ENCODE data around the gene FYB2. TPM values are rescaled to one million over a fixed set of nuclear protein-coding genes. Genes with fewer than 3 reads are reported as not detected.

The FYB2 gene
- total RNA-seq, 2 donors from 2014 or later, result not detected

DNA sequence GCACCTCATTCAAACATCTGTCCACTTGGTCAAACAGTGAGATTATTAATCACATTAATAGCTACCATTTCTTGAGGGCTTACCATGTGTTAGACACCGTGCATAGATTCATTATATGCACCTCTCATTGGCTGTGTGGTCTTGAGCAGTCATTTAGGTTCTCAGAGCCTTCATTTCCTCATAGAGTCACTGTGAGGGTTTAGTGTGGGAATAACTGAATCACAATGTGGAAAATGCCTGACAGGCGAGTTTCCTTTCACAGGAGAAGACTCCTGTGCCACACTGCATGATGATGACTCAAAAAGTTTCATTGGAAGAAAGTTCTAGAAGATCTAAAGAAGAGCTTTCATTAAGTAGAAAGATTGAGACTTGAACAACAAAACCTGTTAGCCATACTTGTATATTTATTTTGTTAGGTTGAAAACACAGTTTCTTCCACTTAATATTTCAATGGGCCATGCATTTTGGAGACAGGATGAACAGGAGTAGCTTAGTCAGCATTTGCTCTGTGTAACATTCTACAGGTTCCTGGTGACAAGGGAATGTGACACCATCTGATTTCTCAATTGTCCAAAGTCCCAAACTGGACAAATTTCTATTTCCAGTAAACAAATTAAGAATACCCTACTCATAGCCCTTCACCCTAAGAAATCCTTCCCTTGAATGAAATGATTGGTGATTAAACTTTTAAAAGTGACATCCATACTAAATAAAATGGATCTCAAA, 45.7 kb downstream of the FYB2 start:
- Mint-ChIP-seq H3K4me1 (peaks cover 10% of the 10 kb centered on the region), H3K27me3 (peaks cover 12% of the 10 kb centered on the region), H3K27ac (no peak overlapping the region), H3K4me3 (peak overlapping the region; percentile 58), H3K36me3 (ENCODE audit: low read depth) (no peaks in the 10 kb centered on the region)
- H3K9me3 ChIP-seq (ENCODE audit: control insufficient read depth, low read length, poor library complexity, severe bottlenecking), result no peaks in the 10 kb centered on the region
- ATAC-seq, result no peak
- no peak for DNase-seq

DNA sequence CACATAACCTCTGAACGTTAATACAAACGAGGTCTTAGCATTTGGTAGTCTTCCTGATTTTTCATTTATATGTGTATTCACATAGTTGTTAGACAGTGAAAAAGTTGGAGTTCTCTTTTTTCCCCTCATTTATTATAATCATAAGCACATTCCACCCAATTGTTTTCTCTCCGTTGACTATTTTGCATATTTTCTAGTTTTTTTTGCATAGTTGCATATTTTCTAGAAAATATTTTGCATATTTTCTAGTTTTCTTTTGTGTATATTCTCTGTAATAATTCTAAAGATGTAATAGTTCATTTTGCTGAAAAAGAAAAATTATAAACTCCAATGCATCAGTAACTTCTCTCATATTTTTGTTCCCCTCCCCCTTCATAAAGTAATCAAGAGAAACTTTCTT, 47.5 kb downstream of the FYB2 start:
- no peak overlapping the region for H3K27ac Mint-ChIP-seq
- H3K27me3 Mint-ChIP-seq, result peaks cover 24% of the 10 kb centered on the region
- no peaks in the 10 kb centered on the region for H3K9me3 ChIP-seq (ENCODE audit: control insufficient read depth, low read length, poor library complexity, severe bottlenecking)
- DNase-seq, result no peak
- H3K36me3 Mint-ChIP-seq (ENCODE audit: low read depth), result no peaks in the 10 kb centered on the region
- H3K4me1 Mint-ChIP-seq, result peaks cover 10% of the 10 kb centered on the region
- ATAC-seq, result no peak
- no peak overlapping the region for H3K4me3 Mint-ChIP-seq

DNA sequence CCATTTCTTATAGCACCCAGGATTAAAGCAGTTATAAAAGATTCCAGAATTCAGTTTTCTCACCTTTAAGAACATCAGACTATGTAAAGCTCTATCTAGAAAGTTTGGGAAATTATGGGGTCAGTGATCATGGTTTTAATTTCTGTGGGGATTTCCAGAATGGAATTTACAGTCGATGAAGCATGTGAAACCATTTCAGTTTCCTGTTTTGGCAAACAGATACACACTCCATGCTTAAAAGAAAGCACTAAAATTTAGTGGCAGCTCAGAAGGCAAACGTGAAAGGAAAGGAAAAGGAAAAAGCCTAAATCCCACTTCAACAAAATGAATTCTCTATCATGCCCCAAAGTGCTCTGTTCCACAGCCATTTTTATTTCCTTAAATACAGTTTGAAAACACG, 60.4 kb downstream of the FYB2 start:
- Mint-ChIP-seq H3K27ac (no peak overlapping the region), H3K4me3 (no peak overlapping the region), H3K36me3 (ENCODE audit: low read depth) (no peaks in the 10 kb centered on the region), H3K27me3 (peaks cover 24% of the 10 kb centered on the region), H3K4me1 (no peaks in the 10 kb centered on the region)
- no peak for ATAC-seq
- DNase-seq, result no peak
- H3K9me3 ChIP-seq (ENCODE audit: control insufficient read depth, low read length, poor library complexity, severe bottlenecking), result no peaks in the 10 kb centered on the region

DNA sequence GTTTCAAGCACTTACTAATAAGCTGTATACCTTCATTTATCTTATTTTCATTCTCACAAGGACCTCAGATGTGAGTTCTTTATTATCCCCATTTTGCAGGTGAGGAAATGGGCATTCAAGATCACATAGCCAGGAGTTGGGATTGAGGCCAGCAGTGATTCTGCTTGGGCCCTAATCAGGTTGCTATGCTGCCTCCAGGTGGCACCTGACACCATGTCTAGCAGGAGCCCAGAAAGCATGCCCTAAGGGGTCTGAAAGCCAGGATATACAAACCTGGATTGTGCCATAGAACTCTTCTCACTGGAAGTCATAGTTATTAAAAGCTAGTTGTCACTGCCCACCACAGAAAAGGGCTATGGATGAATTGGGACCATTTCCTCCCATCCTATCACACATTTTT, 61.1 kb downstream of the FYB2 start:
- H3K36me3 Mint-ChIP-seq (ENCODE audit: low read depth), result no peaks in the 10 kb centered on the region

DNA sequence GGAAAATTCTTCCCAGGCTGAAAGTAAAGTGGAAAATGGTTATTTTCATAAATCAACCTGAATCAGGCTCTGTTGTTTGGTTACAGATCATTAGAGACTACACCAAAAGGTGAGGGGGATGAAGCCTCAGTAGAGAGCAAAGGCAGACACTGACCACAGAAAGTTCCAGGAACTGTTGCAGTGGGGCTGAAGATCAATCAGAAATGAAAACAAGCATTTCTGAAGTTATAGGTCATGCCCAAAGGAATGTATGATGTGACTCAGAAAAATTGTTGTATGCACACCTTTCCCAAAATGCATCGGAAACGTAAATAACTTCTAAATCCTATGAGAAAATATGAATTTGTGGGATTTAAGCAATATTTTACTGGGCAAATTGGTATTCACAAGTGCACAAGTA, 63.3 kb downstream of the FYB2 start:
- Mint-ChIP-seq H3K4me3 (no peak overlapping the region), H3K4me1 (no peaks in the 10 kb centered on the region), H3K27me3 (peaks cover 45% of the 10 kb centered on the region), H3K36me3 (ENCODE audit: low read depth) (no peaks in the 10 kb centered on the region), H3K27ac (no peak overlapping the region)
- ATAC-seq (no peak), DNase-seq (no peak)
- no peaks in the 10 kb centered on the region for H3K9me3 ChIP-seq (ENCODE audit: control insufficient read depth, low read length, poor library complexity, severe bottlenecking)

More for the DNA sequence above, 61.1 kb downstream of the FYB2 start:
- DNase-seq (no peak), ATAC-seq (no peak)
- Mint-ChIP-seq H3K4me1 (no peaks in the 10 kb centered on the region), H3K4me3 (no peak overlapping the region), H3K27ac (no peak overlapping the region), H3K27me3 (peaks cover 30% of the 10 kb centered on the region)
- no peaks in the 10 kb centered on the region for H3K9me3 ChIP-seq (ENCODE audit: control insufficient read depth, low read length, poor library complexity, severe bottlenecking)

DNA sequence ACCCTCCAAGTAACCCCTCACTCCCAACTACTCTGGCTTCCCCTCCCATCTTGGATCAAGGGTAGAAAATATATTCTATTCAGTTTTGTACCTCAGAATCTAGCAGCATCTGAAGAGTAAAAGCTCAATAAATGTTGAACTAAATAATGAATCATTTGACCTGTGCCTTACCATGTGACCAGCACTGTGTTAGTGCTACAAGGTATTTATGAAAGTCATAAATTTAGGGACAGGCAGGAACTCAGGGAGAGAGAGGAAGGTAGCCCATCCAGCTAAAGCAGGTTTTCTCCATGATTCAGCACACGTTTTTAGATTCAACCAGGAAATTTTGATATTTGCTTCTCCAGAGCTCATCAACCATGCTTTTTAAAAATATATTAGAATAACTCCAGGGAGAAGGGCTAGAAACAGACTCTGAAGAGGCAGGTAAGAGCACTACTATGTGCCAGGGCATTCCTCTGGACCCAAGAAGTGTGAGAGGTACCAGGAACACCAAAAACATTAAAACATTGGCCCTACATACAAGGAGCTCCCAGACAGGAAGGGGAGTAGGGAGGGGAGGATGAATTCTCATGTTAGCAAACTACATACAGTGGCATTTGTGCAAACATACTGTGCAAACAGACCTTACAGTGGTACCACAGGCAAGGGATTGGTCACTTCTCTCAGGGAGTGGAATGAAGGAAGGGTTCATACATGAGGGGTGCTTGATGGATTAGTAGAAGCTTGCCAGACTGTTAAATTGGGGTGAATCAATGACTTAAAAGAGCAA, 64.3 kb downstream of the FYB2 start:
- Mint-ChIP-seq H3K4me1 (no peaks in the 10 kb centered on the region), H3K36me3 (ENCODE audit: low read depth) (no peaks in the 10 kb centered on the region), H3K27ac (no peak overlapping the region), H3K4me3 (no peak overlapping the region), H3K27me3 (peaks cover 41% of the 10 kb centered on the region)
- no peaks in the 10 kb centered on the region for H3K9me3 ChIP-seq (ENCODE audit: control insufficient read depth, low read length, poor library complexity, severe bottlenecking)
- ATAC-seq (no peak), DNase-seq (no peak)

DNA sequence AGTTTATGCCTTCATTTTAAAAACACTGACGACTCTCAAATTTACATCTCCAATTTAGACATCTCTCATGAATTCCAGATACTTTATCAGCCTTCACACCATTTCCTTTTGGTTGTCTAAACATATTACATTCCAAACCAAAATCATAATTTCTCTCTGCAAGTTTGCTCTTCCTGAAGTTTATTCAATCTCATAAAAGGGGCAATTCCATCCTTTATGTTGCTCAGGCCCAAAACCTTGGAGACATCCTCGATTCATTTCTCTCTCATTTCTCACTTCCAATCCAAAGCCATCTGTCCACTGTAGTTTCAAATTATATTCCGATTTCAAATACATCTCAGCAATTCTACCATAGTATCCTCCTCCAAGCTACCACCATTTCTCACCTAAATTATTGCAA, 74.0 kb downstream of the FYB2 start:
- H3K27ac Mint-ChIP-seq, result no peak overlapping the region
- H3K4me1 Mint-ChIP-seq, result peaks cover 2% of the 10 kb centered on the region
- H3K4me3 Mint-ChIP-seq, result no peak overlapping the region
- H3K27me3 Mint-ChIP-seq, result peaks cover 13% of the 10 kb centered on the region
- H3K36me3 Mint-ChIP-seq (ENCODE audit: low read depth), result no peaks in the 10 kb centered on the region
- no peak for DNase-seq
- no peaks in the 10 kb centered on the region for H3K9me3 ChIP-seq (ENCODE audit: control insufficient read depth, low read length, poor library complexity, severe bottlenecking)
- ATAC-seq, result no peak

DNA sequence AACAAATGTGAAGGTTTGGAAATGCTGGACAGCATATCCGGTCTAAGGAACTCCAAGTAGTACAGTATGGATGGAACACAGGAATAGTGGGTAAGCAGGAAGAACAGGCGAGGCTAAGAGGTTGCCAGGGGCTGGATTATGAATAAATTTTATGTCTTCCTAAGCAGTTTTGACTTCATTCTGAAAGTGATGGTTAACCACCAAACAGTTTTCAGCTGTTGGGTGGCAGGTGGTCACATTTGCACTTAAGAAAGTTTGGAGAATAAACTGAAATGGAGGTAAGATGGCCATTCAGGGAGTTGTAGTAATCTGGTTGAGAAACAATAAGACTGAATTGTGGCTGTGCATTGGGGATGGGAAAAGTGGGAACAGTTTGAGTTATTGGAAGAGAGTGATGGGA, 90.2 kb downstream of the FYB2 start:
- no peak overlapping the region for H3K27ac Mint-ChIP-seq
- DNase-seq (no peak), ATAC-seq (no peak)
- H3K27me3 Mint-ChIP-seq, result peaks cover 42% of the 10 kb centered on the region
- peaks cover 3% of the 10 kb centered on the region for H3K36me3 Mint-ChIP-seq (ENCODE audit: low read depth)
- no peak overlapping the region for H3K4me3 Mint-ChIP-seq
- H3K4me1 Mint-ChIP-seq, result no peaks in the 10 kb centered on the region
- H3K9me3 ChIP-seq (ENCODE audit: control insufficient read depth, low read length, poor library complexity, severe bottlenecking), result no peaks in the 10 kb centered on the region

DNA sequence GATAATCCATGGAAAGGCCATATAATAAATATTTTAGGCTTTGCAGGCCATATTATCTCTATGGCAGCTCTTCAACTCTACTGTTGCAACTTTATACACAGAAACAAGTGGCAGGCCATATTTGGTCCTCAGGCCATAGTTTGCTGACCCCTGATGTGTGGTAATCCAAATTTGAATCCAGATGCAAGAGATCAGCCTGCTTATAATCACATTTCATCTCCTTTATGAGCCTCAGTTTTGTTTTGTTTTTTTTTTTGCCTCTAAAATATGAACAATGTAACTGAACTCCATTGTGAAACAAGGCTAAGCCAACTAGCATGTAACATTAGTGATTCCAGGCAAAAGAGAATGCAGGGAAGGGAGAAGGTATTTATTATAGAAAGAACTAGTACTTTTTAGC, 92.5 kb downstream of the FYB2 start:
- Mint-ChIP-seq H3K36me3 (ENCODE audit: low read depth) (peaks cover 3% of the 10 kb centered on the region), H3K4me1 (no peaks in the 10 kb centered on the region), H3K27ac (no peak overlapping the region), H3K27me3 (peaks cover 51% of the 10 kb centered on the region), H3K4me3 (no peak overlapping the region)
- no peak for ATAC-seq
- no peaks in the 10 kb centered on the region for H3K9me3 ChIP-seq (ENCODE audit: control insufficient read depth, low read length, poor library complexity, severe bottlenecking)
- DNase-seq, result no peak

DNA sequence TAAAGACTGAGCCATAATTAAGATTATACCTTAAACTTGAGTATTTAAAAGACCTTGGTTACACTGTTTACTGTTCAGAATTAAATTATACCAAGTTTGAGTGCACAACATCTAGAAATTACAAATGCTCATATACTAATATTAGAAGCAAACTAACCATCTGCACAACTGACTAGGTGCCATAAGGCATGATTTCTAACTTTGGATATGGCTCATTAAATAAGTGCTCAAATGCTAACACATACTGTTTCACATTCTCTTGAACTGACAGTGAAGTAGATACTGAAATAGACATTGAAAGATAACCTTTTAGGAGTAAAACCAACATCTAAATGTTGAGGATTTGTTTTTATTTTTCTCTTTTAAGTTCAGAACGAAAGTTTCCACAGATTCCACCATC, 100.0 kb downstream of the FYB2 start:
- ATAC-seq (no peak), DNase-seq (no peak)
- H3K4me1 Mint-ChIP-seq, result no peaks in the 10 kb centered on the region
- no peaks in the 10 kb centered on the region for H3K9me3 ChIP-seq (ENCODE audit: control insufficient read depth, low read length, poor library complexity, severe bottlenecking)
- no peak overlapping the region for H3K4me3 Mint-ChIP-seq
- H3K27me3 Mint-ChIP-seq, result peaks cover 31% of the 10 kb centered on the region
- H3K27ac Mint-ChIP-seq, result no peak overlapping the region
- no peaks in the 10 kb centered on the region for H3K36me3 Mint-ChIP-seq (ENCODE audit: low read depth)

DNA sequence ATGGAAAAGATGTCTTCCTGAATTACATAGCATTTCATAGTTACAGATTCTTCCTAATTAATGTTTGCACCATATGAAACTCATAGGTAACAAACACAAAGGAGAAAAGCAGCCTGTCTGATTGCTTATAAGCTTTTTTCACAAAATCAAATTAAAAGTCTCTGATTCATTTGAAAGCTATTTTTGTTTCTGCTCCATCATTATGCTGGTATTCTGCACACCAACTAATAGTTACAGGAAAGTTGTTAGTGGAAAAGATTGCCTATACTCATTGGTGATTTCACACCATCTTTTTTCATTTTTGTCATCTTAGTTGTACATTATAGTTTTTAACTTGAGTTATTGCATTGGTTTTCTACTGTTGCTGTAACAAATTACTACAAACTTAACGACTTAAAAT, 104.0 kb downstream of the FYB2 start:
- H3K4me1 Mint-ChIP-seq, result no peaks in the 10 kb centered on the region
- H3K27ac Mint-ChIP-seq, result no peak overlapping the region
- DNase-seq, result no peak
- no peaks in the 10 kb centered on the region for H3K36me3 Mint-ChIP-seq (ENCODE audit: low read depth)
- H3K4me3 Mint-ChIP-seq, result no peak overlapping the region
- peaks cover 14% of the 10 kb centered on the region for H3K27me3 Mint-ChIP-seq
- H3K9me3 ChIP-seq (ENCODE audit: control insufficient read depth, low read length, poor library complexity, severe bottlenecking), result no peaks in the 10 kb centered on the region
- ATAC-seq, result no peak

DNA sequence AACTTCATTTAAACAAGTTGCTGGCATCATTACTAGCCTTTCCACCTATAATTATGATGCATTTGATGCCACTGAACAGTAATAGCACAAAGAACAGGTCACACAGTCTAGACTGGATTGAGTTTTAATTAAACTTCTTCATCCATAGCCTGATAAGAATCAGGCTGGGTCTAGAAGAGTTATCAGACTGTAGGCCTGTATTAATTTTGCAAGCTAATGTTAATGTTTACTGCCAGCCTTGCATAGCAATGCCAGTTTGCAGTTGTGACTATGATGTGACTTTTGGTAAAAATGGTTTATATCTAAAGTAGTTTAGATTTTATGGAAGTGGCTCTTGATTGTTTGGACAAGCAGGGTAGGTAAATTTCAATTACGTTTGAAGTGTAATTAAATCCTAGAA, 106.1 kb downstream of the FYB2 start:
- Mint-ChIP-seq H3K36me3 (ENCODE audit: low read depth) (no peaks in the 10 kb centered on the region), H3K27ac (no peak overlapping the region), H3K27me3 (peaks cover 17% of the 10 kb centered on the region), H3K4me1 (no peaks in the 10 kb centered on the region), H3K4me3 (no peak overlapping the region)
- ATAC-seq (no peak), DNase-seq (no peak)
- H3K9me3 ChIP-seq (ENCODE audit: control insufficient read depth, low read length, poor library complexity, severe bottlenecking), result no peaks in the 10 kb centered on the region

DNA sequence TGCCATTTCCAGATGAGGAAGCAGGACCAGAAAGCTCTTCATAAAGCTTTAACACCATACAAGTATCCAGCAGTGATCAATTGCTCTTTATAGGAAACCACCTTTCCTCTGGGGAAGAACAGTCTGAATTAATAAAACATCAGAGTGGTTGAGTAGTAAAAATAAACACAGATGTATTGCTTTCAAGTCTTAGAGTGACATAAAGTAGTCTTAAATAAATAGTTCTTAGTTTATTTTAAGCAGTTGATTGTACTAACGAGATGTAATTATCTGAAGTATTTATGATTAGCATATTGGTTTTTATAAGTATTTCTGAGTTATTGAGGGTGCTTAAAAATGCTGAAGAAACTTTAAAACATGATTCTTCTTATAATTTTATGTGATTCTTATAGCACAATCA, 107.1 kb downstream of the FYB2 start:
- Mint-ChIP-seq H3K4me3 (no peak overlapping the region), H3K36me3 (ENCODE audit: low read depth) (no peaks in the 10 kb centered on the region), H3K27ac (no peak overlapping the region), H3K27me3 (peaks cover 17% of the 10 kb centered on the region), H3K4me1 (no peaks in the 10 kb centered on the region)
- DNase-seq, result no peak
- ATAC-seq, result no peak
- no peaks in the 10 kb centered on the region for H3K9me3 ChIP-seq (ENCODE audit: control insufficient read depth, low read length, poor library complexity, severe bottlenecking)

DNA sequence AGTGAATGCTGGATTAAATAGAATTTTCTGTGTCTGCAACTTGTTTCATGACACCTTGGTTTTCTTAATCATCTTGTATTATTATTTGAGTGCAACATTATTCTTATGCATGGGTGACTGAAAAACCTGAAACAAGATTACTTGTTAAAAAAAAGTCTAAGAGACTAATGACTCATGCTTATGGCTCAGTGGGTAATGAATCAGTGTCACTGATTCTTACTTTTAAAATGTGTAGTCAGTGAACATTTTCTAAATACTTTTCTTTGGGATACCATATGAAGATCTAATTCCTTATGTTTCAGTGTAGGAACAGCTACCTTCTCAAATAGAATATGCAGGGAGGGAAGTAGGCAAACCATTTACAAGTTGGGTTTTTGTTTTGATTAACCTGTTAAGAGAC, 108.6 kb downstream of the FYB2 start:
- ATAC-seq (no peak), DNase-seq (no peak)
- Mint-ChIP-seq H3K4me3 (no peak overlapping the region), H3K27me3 (peaks cover 25% of the 10 kb centered on the region), H3K27ac (no peak overlapping the region), H3K36me3 (ENCODE audit: low read depth) (no peaks in the 10 kb centered on the region), H3K4me1 (no peaks in the 10 kb centered on the region)
- H3K9me3 ChIP-seq (ENCODE audit: control insufficient read depth, low read length, poor library complexity, severe bottlenecking), result no peaks in the 10 kb centered on the region

Measured in T-helper 17 cell (primary cell).